Right lobe of liver (tissue), 6 donors: ENCODE results near the gene NAA15. TPM values are rescaled to one million over a fixed set of nuclear protein-coding genes. Genes with fewer than 3 reads are reported as not detected.
"Not testable (repeated sequence)": the region's sequence is repeated elsewhere in the genome, so short reads cannot be mapped to it uniquely, and the experiment has no call there.

ENCODE experiments used
- ATAC-seq, 4 donors: fragments of 200-7000 bp; cut with Tn5 transposase; one replicate each; pipeline ENCODE4 v1.9.1; 2020; ENCODE audit warnings: mild to moderate bottlenecking in 4 of 4, moderate library complexity in 4 of 4
- DNase-seq, 3 donors: peaks; one replicate each; pipeline ENCODE4 v3.0.0-alpha.2; 2020
- H3K27ac ChIP-seq, 3 donors: fragments of 200-600 bp; one replicate each; pipeline ENCODE4 v1.8.0; 2022
- H3K27me3 ChIP-seq, 2 donors: fragments of 200-600 bp; one replicate each; pipeline ENCODE4 v1.8.0; 2022
- H3K36me3 ChIP-seq, 4 donors: fragments of 200-600 bp; sonication (generic) in 1 of 4; one replicate each; pipeline versions ENCODE4 v1.5.1 to v1.8.0; 2017 to 2022; ENCODE audit warnings: control low read depth in 1 of 4
- H3K4me1 ChIP-seq, 4 donors: fragments of 200-600 bp; sonication (generic) in 1 of 4; one replicate each; pipeline versions ENCODE4 v1.5.1 to v1.8.0; 2017 to 2022; ENCODE audit warnings: control low read depth in 1 of 4
- H3K4me3 ChIP-seq, 3 donors: fragments of 200-600 bp; one replicate each; pipeline ENCODE4 v1.8.0; 2022
- H3K9me3 ChIP-seq, 4 donors: fragments of 200-600 bp; sonication (generic) in 1 of 4; one replicate each; pipeline versions ENCODE4 v1.5.1 to v1.8.0; 2017 to 2022; ENCODE audit warnings: control low read depth in 1 of 4
- POLR2A ChIP-seq: fragments of 450-650 bp; IDR thresholded peaks from one replicate; pipeline ENCODE4 v1.6.1; 2017; ENCODE audit warnings: antibody characterized with exemption, mild to moderate bottlenecking
- WGBS: methylation state at CpG from one replicate; pipeline ENCODE4 v1.1.6; 2018; ENCODE audit warnings: low coverage, low lambda C conversion rate; ENCODE audit not compliant: insufficient coverage; ENCODE audit errors: missing lambda C conversion rate; 5-methylcytosine and 5-hydroxymethylcytosine counted together
- intact Hi-C, 2 donors: fragments of 100-400 bp; cut with DNase I; formaldehyde crosslinking; loops; one replicate each; pipeline versions ENCODE4 v1.11.2 to v1.14.1; 2022
- total RNA-seq, 6 experiments: library from RNA; depleted of rRNA in 2 of 6; stranded (reverse); fragments of >200 nt in 2 of 6; fragmentation: NEBNext Ultra II Directional in 3 of 6; extraction: Animal tissue kit (Norgen Biotek cat#: 25700) in 3 of 6; gene quantifications; one replicate each; pipeline versions ENCODE4 v1.1.0 to v1.2.4, GENCODE V29; 2016 to 2023
- TF ChIP-seq, protein P1 (sequence below), 4 donors: fragments of 200-600 bp in 3 of 4; fragments of 450-650 bp in 1 of 4; IDR thresholded peaks; one replicate each; pipeline versions ENCODE4 v1.5.1 to v1.8.0; 2016 to 2022; ENCODE audit warnings: antibody characterized with exemption in 4 of 4, mild to moderate bottlenecking in 2 of 4
- donor health status: DM: no; HTN: yes; CAD: no.
- donor health status: DM: no; HTN: no; CAD: no.
- donor health status: DM: no; HTN: no; CAD: no.
- donor health status: DM: no; HTN: yes; CAD: no.
- donor health status: DM: no; HTN: yes; CAD: no.

NAA15 gene
- total RNA-seq, 6 experiments from 2014 or later = 13.3 to 19.8 (median 16.5) TPM

DNA sequence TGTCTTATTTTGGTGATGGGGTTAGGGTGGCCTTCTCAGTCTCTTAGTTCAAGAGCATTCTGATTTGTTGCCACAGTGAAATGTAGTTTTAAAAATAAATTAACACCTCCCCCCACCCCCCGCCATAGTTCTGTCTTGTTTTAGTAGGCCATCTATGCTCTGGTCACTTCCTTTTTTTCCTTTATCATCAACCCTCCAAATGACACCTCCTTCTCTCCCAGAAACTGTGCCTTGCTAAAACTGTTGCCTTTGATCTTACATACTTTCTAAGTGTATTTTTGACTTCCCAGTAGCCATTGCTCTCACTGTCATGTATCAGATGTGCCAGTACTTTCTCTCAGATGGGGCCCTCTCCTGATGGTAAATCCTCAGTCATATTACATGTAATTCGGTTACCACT is 15.4 kb downstream of the NAA15 start:
- WGBS = 94% methylated on average over 2 of the region's 2 CpGs
- H3K27me3 ChIP-seq = no peaks in the 10 kb centered on the region
- ATAC-seq (no peak), DNase-seq (no peak)
- no peak overlapping the region for H3K4me3 ChIP-seq
- H3K9me3 ChIP-seq = no peaks in the 10 kb centered on the region
- intact Hi-C loops = no loop called here
- no peak overlapping the region for H3K27ac ChIP-seq
- H3K36me3 ChIP-seq = no peaks in the 10 kb centered on the region
- H3K4me1 ChIP-seq = peaks cover 0 to 13% (median 6%) of the 10 kb centered on the region in 4 donors
- TF ChIP-seq, protein P1, sequence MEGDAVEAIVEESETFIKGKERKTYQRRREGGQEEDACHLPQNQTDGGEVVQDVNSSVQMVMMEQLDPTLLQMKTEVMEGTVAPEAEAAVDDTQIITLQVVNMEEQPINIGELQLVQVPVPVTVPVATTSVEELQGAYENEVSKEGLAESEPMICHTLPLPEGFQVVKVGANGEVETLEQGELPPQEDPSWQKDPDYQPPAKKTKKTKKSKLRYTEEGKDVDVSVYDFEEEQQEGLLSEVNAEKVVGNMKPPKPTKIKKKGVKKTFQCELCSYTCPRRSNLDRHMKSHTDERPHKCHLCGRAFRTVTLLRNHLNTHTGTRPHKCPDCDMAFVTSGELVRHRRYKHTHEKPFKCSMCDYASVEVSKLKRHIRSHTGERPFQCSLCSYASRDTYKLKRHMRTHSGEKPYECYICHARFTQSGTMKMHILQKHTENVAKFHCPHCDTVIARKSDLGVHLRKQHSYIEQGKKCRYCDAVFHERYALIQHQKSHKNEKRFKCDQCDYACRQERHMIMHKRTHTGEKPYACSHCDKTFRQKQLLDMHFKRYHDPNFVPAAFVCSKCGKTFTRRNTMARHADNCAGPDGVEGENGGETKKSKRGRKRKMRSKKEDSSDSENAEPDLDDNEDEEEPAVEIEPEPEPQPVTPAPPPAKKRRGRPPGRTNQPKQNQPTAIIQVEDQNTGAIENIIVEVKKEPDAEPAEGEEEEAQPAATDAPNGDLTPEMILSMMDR (IDR thresholded peaks at IDR 0.05) = no peak
- TF ChIP-seq POLR2A = no peak

DNA sequence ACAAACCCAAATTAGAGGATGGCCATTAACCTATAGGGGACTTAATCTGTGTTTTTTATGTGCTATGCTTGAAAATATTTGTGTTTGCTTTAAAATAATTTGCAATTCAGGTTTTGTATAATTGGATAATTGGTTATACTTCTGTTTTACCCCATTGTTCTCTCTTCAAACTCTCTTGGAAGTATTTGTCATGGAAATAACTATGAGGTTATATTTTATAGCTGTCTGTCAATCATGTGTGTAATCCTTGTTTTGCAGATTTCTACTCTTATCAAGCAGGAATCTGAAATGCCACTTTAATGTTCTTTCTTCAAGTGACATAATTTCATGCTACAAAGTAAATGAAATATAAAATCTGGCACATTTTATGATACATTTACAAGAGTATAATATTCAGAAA is 16.3 kb downstream of the NAA15 start:
- TF ChIP-seq, protein P1 (IDR thresholded peaks at IDR 0.05) = no peak
- TF ChIP-seq POLR2A = no peak
- H3K27me3 ChIP-seq = no peaks in the 10 kb centered on the region
- DNase-seq = no peak
- intact Hi-C loops = no loop called here
- H3K27ac ChIP-seq = no peak overlapping the region
- no peak for ATAC-seq
- H3K4me3 ChIP-seq = no peak overlapping the region
- H3K9me3 ChIP-seq = no peaks in the 10 kb centered on the region
- peaks cover 0 to 13% (median 5%) of the 10 kb centered on the region in 4 donors for H3K4me1 ChIP-seq
- H3K36me3 ChIP-seq = no peaks in the 10 kb centered on the region

DNA sequence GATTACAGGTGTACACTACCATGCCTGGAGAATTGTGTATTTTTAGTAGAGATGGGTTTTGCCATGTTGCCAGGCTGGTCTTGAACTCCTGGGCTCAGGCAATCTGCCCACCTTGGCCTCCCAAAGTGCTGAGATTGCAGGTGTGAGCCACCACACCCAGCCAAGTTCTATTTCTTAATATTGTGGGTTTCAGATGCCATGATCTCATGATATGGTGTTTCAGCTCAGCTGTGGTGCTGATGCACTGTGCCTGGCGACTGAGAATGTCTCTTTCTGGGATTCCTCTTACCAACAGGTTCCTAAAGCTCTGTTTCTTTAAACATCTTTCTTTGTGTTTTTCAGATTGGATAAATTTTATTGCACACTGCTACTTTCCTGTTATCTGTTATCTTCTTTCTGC is 18.3 kb downstream of the NAA15 start:
- Histone ChIP-seq H3K4me1 (peaks cover 0 to 11% (median 5%) of the 10 kb centered on the region in 4 donors), H3K36me3 (no peaks in the 10 kb centered on the region), H3K27ac (no peak overlapping the region), H3K27me3 (no peaks in the 10 kb centered on the region), H3K9me3 (no peaks in the 10 kb centered on the region), H3K4me3 (no peak overlapping the region)
- no peak for DNase-seq
- no peak for ATAC-seq
- intact Hi-C loops = no loop called here
- TF ChIP-seq, protein P1 (IDR thresholded peaks at IDR 0.05) = no peak
- no peak for TF ChIP-seq POLR2A
- WGBS = 83% methylated on average over 1 of the region's 1 CpG

DNA sequence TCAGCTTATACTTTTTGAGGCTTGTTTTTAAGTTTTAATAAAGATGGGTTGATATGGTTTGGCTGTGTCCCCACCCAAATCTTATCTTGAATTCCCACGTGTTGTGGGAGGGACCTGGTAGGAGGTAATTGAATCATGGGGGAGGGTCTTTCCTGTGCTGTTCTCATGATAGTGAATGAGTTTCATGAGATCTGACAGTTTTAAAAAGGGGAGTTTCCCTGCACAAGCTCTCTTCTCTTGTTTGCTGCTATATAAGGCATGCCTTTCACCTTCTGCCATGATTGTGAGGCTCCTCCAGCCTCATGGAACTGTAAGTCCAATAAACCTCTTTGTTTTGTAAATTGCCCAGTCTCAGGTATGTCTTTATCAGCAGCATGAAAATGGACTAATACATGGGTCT is 20.8 kb downstream of the NAA15 start:
- H3K27me3 ChIP-seq, H3K4me3 ChIP-seq, DNase-seq, H3K36me3 ChIP-seq, H3K9me3 ChIP-seq, ATAC-seq, H3K4me1 ChIP-seq, intact Hi-C loops, H3K27ac ChIP-seq: not testable (repeated sequence)
- WGBS = 86% methylated on average over 1 of the region's 1 CpG

DNA sequence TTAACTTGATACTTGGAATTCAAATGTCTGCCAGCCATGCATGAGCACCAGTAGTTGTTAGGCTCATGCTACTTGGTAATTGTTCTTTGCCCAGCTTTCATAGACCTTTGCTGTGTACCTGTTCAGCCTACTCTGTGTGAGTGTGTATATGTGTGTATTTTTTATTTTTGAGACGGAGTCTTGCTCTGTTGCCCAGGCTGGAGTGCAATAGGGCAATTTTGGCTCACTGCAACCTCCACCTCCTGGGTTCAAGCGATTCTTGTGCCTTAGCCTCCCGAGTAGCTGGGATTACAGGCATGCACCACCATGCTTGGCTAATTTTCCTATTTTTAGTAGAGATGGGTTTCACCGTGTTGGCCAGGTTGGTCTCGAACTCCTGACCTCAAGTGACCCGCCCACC is 21.2 kb downstream of the NAA15 start:
- H3K27me3 ChIP-seq, DNase-seq, H3K36me3 ChIP-seq, H3K27ac ChIP-seq, ATAC-seq, intact Hi-C loops, H3K9me3 ChIP-seq, H3K4me1 ChIP-seq, H3K4me3 ChIP-seq: not testable (repeated sequence)
- 94% methylated on average over 2 of the region's 6 CpGs for WGBS

DNA sequence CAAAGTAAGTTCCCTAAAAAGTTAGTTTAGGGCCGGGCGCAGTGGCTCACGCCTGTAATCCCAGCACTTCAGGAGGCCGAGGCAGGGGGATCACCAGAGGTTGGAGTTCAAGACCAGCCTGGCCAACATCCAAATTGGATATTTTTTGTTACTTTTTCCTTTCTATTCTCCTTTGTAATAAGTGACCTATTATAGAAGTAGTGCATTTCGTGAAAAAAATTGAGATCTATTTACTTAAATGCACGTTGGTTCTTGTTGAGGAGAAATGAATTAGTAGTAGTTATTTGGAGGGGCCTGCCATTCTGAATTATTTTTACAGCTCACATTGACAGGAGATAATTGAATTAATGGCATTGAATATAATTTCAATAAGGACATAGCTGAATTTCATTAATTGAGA is 23.3 kb downstream of the NAA15 start:
- H3K27me3 ChIP-seq = no peaks in the 10 kb centered on the region
- no peak overlapping the region for H3K4me3 ChIP-seq
- no peak overlapping the region for H3K27ac ChIP-seq
- no peak for TF ChIP-seq POLR2A
- TF ChIP-seq, protein P1 (IDR thresholded peaks at IDR 0.05) = no peak
- H3K9me3 ChIP-seq = no peaks in the 10 kb centered on the region
- DNase-seq = no peak
- 60% methylated on average over 6 of the region's 6 CpGs for WGBS
- intact Hi-C loops = no loop called here
- ATAC-seq = no peak
- H3K36me3 ChIP-seq = peaks cover 0 to 2% (median 0%) of the 10 kb centered on the region in 4 donors
- peaks cover 0 to 9% (median 3%) of the 10 kb centered on the region in 4 donors for H3K4me1 ChIP-seq
